GM13976 (cell line): ENCODE measurements around the gene RAP1B.

ENCODE experiments used
- DNase-seq: peaks from one replicate; pipeline ENCODE4 v3.0.0; 2012; ENCODE audit warnings: low spot score
- in situ Hi-C: fragments of 300-500 bp; cut with MboI; formaldehyde crosslinking; loops from one replicate; pipeline ENCODE4 v1.12.0; 2022; ENCODE audit warnings: low sequenced_read_pairs, mixed read lengths, inconsistent platforms; ENCODE audit not compliant: unreplicated experiment
- TF ChIP-seq, protein P1 (sequence below): IDR thresholded peaks from 2 replicates; pipeline ENCODE4 v1.5.1; 2012; ENCODE audit warnings: borderline replicate concordance, mild to moderate bottlenecking; ENCODE audit not compliant: insufficient read depth; ENCODE audit errors: extremely low read depth, missing control alignments, control extremely low read depth

Gene RAP1B

DNA sequence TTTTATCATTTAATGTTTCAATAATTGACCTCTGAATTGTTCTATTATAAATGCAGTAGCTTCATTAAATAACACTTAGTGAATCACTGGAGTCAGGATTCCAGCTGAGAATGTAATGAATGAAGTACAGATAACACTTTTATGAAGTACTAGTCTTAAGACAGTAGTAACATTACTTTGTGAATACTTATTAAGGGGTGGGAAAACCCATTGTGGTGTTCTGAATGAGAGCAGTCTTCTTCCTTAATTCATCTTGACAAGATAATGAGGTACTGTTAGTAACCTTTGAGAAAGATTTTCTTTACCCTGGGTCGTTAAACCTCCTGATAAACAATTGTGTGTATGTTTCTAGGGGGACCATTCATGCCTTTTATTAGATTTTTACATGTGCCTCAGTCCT, 88.8 kb downstream of the RAP1B start:
- in situ Hi-C loops: loop anchor here (25.0 kb wide), 1 partner anchor 662 kb away; no protein-coding TSS in a partner anchor
- DNase-seq: no peak
- TF ChIP-seq, protein P1, sequence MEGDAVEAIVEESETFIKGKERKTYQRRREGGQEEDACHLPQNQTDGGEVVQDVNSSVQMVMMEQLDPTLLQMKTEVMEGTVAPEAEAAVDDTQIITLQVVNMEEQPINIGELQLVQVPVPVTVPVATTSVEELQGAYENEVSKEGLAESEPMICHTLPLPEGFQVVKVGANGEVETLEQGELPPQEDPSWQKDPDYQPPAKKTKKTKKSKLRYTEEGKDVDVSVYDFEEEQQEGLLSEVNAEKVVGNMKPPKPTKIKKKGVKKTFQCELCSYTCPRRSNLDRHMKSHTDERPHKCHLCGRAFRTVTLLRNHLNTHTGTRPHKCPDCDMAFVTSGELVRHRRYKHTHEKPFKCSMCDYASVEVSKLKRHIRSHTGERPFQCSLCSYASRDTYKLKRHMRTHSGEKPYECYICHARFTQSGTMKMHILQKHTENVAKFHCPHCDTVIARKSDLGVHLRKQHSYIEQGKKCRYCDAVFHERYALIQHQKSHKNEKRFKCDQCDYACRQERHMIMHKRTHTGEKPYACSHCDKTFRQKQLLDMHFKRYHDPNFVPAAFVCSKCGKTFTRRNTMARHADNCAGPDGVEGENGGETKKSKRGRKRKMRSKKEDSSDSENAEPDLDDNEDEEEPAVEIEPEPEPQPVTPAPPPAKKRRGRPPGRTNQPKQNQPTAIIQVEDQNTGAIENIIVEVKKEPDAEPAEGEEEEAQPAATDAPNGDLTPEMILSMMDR: no peak
